LNCaP clone FGC (cell line): Measurements from ENCODE around the gene MCF2L2.
"Not testable (repeated sequence)": the region's sequence is repeated elsewhere in the genome, so short reads cannot be mapped to it uniquely, and the experiment has no call there.

Source experiments
- DNase-seq: peaks from one replicate; pipeline ENCODE4 v3.0.0-alpha.2; 2011; ENCODE audit warnings: low read depth
- H3K4me3 ChIP-seq: 2 replicates; pipeline ENCODE4 v1.5.1; 2011; ENCODE audit warnings: mild to moderate bottlenecking, low read depth, low read length, control low read depth
- CTCF ChIP-seq: IDR thresholded peaks from 2 replicates; pipeline ENCODE4 v1.5.1; 2012; ENCODE audit warnings: mild to moderate bottlenecking; ENCODE audit not compliant: control insufficient read depth, insufficient read depth; ENCODE audit errors: extremely low read depth

The MCF2L2 gene

GRCh38 chr3:183434992-183435391 lies 6.6 kb upstream of the MCF2L2 start:
- H3K4me3 ChIP-seq: no peak overlapping the region
- DNase-seq: no peak
- no peak for TF ChIP-seq CTCF

- TF ChIP-seq CTCF: no peak
- no peak for DNase-seq
- no peak overlapping the region for H3K4me3 ChIP-seq
Observed at GRCh38 chr3:183434503-183434902, 6.1 kb upstream of the MCF2L2 start.

- H3K4me3 ChIP-seq: no peak overlapping the region
- no peak for DNase-seq
- no peak for TF ChIP-seq CTCF
Observed at GRCh38 chr3:183430325-183430957, 2.0 kb upstream of the MCF2L2 start.

GRCh38 chr3:183427876-183428446 lies 458 bp downstream of the MCF2L2 start:
- no peak for DNase-seq
- H3K4me3 ChIP-seq: peak overlapping the region; percentile 62
- no peak for TF ChIP-seq CTCF

GRCh38 chr3:183427196-183427875 lies 1.1 kb downstream of the MCF2L2 start:
- H3K4me3 ChIP-seq: peak overlapping the region; percentile 62
- TF ChIP-seq CTCF: no peak
- DNase-seq: no peak

- not testable (repeated sequence) for H3K4me3 ChIP-seq, DNase-seq
Observed at GRCh38 chr3:183418807-183419206, 9.6 kb downstream of the MCF2L2 start.

GRCh38 chr3:183411216-183411922 lies 17.1 kb downstream of the MCF2L2 start:
- no peak overlapping the region for H3K4me3 ChIP-seq
- no peak for TF ChIP-seq CTCF
- DNase-seq: no peak
